ENCODE data around the gene TCL1B. TPM values are rescaled to one million over a fixed set of nuclear protein-coding genes. Genes with fewer than 3 reads are reported as not detected.

The TCL1B gene
- total and polyA plus RNA-seq, 4 donors: 0.19 TPM; not detected in 3

DNA sequence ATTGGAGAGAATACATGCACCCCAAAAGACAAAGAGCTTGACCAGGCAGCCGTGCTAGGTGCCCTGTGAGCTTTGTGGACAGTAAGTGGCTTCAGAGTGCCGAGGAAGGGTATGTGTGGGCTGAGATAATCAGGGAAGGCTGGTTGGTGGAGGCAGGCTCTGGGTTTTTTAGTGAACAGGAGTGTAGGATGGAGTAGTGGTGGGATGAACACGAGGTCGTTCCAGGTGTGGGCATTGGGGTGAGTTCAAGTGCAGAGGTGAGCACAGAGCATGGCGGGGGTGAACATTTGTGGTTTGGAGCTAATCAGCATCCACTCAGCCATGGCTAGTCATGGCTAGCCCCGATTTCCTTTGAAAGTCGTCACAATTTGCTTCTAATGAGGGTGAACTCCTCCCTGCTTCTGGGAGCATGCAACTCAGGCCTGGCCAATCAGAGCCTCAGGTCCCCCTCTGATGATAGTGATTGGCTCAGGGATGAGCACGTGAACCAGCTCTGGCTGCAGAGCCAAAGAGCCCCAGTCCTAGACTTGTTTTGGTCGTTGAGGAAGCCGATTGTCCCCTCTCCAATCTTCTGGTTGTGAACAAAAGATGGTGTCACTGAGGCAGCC, 40.7 kb upstream of the TCL1B start (continued):
- TF ChIP-seq, protein P1, sequence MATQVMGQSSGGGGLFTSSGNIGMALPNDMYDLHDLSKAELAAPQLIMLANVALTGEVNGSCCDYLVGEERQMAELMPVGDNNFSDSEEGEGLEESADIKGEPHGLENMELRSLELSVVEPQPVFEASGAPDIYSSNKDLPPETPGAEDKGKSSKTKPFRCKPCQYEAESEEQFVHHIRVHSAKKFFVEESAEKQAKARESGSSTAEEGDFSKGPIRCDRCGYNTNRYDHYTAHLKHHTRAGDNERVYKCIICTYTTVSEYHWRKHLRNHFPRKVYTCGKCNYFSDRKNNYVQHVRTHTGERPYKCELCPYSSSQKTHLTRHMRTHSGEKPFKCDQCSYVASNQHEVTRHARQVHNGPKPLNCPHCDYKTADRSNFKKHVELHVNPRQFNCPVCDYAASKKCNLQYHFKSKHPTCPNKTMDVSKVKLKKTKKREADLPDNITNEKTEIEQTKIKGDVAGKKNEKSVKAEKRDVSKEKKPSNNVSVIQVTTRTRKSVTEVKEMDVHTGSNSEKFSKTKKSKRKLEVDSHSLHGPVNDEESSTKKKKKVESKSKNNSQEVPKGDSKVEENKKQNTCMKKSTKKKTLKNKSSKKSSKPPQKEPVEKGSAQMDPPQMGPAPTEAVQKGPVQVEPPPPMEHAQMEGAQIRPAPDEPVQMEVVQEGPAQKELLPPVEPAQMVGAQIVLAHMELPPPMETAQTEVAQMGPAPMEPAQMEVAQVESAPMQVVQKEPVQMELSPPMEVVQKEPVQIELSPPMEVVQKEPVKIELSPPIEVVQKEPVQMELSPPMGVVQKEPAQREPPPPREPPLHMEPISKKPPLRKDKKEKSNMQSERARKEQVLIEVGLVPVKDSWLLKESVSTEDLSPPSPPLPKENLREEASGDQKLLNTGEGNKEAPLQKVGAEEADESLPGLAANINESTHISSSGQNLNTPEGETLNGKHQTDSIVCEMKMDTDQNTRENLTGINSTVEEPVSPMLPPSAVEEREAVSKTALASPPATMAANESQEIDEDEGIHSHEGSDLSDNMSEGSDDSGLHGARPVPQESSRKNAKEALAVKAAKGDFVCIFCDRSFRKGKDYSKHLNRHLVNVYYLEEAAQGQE (IDR thresholded peaks at IDR 0.05): no peak
- TF ChIP-seq SP1 (IDR thresholded peaks at IDR 0.05): no peak
- no peak for TF ChIP-seq HNF4G (IDR thresholded peaks at IDR 0.05)
- no peak for TF ChIP-seq YY1 (IDR thresholded peaks at IDR 0.05)
- TF ChIP-seq, protein P2, sequence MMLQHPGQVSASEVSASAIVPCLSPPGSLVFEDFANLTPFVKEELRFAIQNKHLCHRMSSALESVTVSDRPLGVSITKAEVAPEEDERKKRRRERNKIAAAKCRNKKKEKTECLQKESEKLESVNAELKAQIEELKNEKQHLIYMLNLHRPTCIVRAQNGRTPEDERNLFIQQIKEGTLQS (IDR thresholded peaks at IDR 0.05): no peak
- TF ChIP-seq RXRA (IDR thresholded peaks at IDR 0.05): no peak
- no peak for TF ChIP-seq EGR1 (IDR thresholded peaks at IDR 0.05; ENCODE audit: low read depth in 2 of 2)
- TF ChIP-seq HNF4A (conservative IDR thresholded peaks at IDR 0.05): no peak
- no peak for TF ChIP-seq FOXA2 (IDR thresholded peaks at IDR 0.05)
- no peak for TF ChIP-seq NR2F2 (IDR thresholded peaks at IDR 0.05)
- TF ChIP-seq, protein P3, sequence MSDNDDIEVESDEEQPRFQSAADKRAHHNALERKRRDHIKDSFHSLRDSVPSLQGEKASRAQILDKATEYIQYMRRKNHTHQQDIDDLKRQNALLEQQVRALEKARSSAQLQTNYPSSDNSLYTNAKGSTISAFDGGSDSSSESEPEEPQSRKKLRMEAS (IDR thresholded peaks at IDR 0.05): no peak

DNA sequence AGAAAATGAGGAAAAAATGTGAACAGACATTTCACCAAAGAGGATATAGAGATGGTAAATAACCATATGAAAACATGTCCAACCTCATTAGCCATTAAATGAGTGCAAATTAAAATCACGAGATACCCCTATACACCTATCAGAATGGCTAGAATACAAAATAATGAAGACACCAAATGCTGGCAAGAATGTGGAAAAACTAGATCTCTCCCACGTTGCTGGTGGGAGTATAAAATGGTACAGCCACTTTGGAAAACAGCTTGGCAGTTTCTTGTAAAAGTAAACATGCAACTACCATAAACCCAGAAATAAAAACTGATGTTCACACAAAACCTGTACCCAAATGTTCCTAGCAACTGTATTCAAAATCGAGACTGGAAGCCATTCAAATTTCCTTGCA, 38.3 kb upstream of the TCL1B start:
- no peak for TF ChIP-seq RAD21 (IDR thresholded peaks at IDR 0.05)
- TF ChIP-seq HNF4A (conservative IDR thresholded peaks at IDR 0.05): no peak
- TF ChIP-seq, protein P3 (IDR thresholded peaks at IDR 0.05): no peak
- no peak for TF ChIP-seq FOXA1 (IDR thresholded peaks at IDR 0.05)
- TF ChIP-seq, protein P4, sequence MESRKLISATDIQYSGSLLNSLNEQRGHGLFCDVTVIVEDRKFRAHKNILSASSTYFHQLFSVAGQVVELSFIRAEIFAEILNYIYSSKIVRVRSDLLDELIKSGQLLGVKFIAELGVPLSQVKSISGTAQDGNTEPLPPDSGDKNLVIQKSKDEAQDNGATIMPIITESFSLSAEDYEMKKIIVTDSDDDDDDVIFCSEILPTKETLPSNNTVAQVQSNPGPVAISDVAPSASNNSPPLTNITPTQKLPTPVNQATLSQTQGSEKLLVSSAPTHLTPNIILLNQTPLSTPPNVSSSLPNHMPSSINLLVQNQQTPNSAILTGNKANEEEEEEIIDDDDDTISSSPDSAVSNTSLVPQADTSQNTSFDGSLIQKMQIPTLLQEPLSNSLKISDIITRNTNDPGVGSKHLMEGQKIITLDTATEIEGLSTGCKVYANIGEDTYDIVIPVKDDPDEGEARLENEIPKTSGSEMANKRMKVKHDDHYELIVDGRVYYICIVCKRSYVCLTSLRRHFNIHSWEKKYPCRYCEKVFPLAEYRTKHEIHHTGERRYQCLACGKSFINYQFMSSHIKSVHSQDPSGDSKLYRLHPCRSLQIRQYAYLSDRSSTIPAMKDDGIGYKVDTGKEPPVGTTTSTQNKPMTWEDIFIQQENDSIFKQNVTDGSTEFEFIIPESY (IDR thresholded peaks at IDR 0.05): no peak
- TF ChIP-seq NR2F2 (IDR thresholded peaks at IDR 0.05): no peak
- no peak for TF ChIP-seq SP1 (IDR thresholded peaks at IDR 0.05)
- TF ChIP-seq, protein P1 (IDR thresholded peaks at IDR 0.05): no peak
- TF ChIP-seq GABPA (IDR thresholded peaks at IDR 0.05 in 1 of 2, conservative IDR thresholded peaks at IDR 0.05 in 1 of 2): no peak
- no peak for TF ChIP-seq EGR1 (IDR thresholded peaks at IDR 0.05; ENCODE audit: low read depth in 2 of 2)
- TF ChIP-seq JUND (IDR thresholded peaks at IDR 0.05): no peak
- TF ChIP-seq HNF4G (IDR thresholded peaks at IDR 0.05): no peak
- TF ChIP-seq TAF1 (conservative IDR thresholded peaks at IDR 0.05): no peak
- no peak for TF ChIP-seq RXRA (IDR thresholded peaks at IDR 0.05)
- TF ChIP-seq, protein P5, sequence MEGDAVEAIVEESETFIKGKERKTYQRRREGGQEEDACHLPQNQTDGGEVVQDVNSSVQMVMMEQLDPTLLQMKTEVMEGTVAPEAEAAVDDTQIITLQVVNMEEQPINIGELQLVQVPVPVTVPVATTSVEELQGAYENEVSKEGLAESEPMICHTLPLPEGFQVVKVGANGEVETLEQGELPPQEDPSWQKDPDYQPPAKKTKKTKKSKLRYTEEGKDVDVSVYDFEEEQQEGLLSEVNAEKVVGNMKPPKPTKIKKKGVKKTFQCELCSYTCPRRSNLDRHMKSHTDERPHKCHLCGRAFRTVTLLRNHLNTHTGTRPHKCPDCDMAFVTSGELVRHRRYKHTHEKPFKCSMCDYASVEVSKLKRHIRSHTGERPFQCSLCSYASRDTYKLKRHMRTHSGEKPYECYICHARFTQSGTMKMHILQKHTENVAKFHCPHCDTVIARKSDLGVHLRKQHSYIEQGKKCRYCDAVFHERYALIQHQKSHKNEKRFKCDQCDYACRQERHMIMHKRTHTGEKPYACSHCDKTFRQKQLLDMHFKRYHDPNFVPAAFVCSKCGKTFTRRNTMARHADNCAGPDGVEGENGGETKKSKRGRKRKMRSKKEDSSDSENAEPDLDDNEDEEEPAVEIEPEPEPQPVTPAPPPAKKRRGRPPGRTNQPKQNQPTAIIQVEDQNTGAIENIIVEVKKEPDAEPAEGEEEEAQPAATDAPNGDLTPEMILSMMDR (IDR thresholded peaks at IDR 0.05; ENCODE audit: low read depth, low read length, missing input control): no peak
- no peaks in the 10 kb centered on the region for H3K4me1 ChIP-seq (ENCODE audit: control insufficient read depth in 4 of 4, insufficient read depth in 4 of 4, low read length in 3 of 4)
- no peak overlapping the region for H3K4me3 ChIP-seq (ENCODE audit: low read depth in 1 of 3, low read length in 3 of 3)
- 74% methylated on average over 3 of the region's 3 CpGs for WGBS
- no peak overlapping the region for H3K9ac ChIP-seq (ENCODE audit: low read depth in 1 of 2, low read length in 2 of 2)
- H3K9me3 ChIP-seq (ENCODE audit: control insufficient read depth in 4 of 4, low read length in 3 of 4): no peaks in the 10 kb centered on the region
- no peaks in the 10 kb centered on the region for H3K36me3 ChIP-seq (ENCODE audit: control insufficient read depth in 4 of 4, insufficient read depth in 3 of 4, low read depth in 1 of 4, low read length in 3 of 4)
- H3K27me3 ChIP-seq (ENCODE audit: control insufficient read depth in 4 of 4, insufficient read depth in 4 of 4, low read length in 3 of 4): no peaks in the 10 kb centered on the region
- DNase-seq (ENCODE audit: low spot score): no peak
- no peak overlapping the region for H3K27ac ChIP-seq (ENCODE audit: low read depth in 1 of 2, low read length in 2 of 2)

Measured in liver (tissue), 9 donors.